Right lobe of liver (tissue), 6 donors: Measurements from ENCODE around the gene ULK2. TPM values are rescaled to one million over a fixed set of nuclear protein-coding genes. Genes with fewer than 3 reads are reported as not detected.

ENCODE experiments used
- ATAC-seq, 4 donors: fragments of 200-7000 bp; cut with Tn5 transposase; one replicate each; pipeline ENCODE4 v1.9.1; 2020; ENCODE audit warnings: mild to moderate bottlenecking in 4 of 4, moderate library complexity in 4 of 4
- DNase-seq, 3 donors: peaks; one replicate each; pipeline ENCODE4 v3.0.0-alpha.2; 2020
- H3K27ac ChIP-seq, 3 donors: fragments of 200-600 bp; one replicate each; pipeline ENCODE4 v1.8.0; 2022
- H3K27me3 ChIP-seq, 2 donors: fragments of 200-600 bp; one replicate each; pipeline ENCODE4 v1.8.0; 2022
- H3K36me3 ChIP-seq, 4 donors: fragments of 200-600 bp; sonication (generic) in 1 of 4; one replicate each; pipeline versions ENCODE4 v1.5.1 to v1.8.0; 2017 to 2022; ENCODE audit warnings: control low read depth in 1 of 4
- H3K4me1 ChIP-seq, 4 donors: fragments of 200-600 bp; sonication (generic) in 1 of 4; one replicate each; pipeline versions ENCODE4 v1.5.1 to v1.8.0; 2017 to 2022; ENCODE audit warnings: control low read depth in 1 of 4
- H3K4me3 ChIP-seq, 3 donors: fragments of 200-600 bp; one replicate each; pipeline ENCODE4 v1.8.0; 2022
- H3K9me3 ChIP-seq, 4 donors: fragments of 200-600 bp; sonication (generic) in 1 of 4; one replicate each; pipeline versions ENCODE4 v1.5.1 to v1.8.0; 2017 to 2022; ENCODE audit warnings: control low read depth in 1 of 4
- POLR2A ChIP-seq: fragments of 450-650 bp; IDR thresholded peaks from one replicate; pipeline ENCODE4 v1.6.1; 2017; ENCODE audit warnings: antibody characterized with exemption, mild to moderate bottlenecking
- WGBS: methylation state at CpG from one replicate; pipeline ENCODE4 v1.1.6; 2018; ENCODE audit warnings: low coverage, low lambda C conversion rate; ENCODE audit not compliant: insufficient coverage; ENCODE audit errors: missing lambda C conversion rate; 5-methylcytosine and 5-hydroxymethylcytosine counted together
- intact Hi-C, 2 donors: fragments of 100-400 bp; cut with DNase I; formaldehyde crosslinking; loops; one replicate each; pipeline versions ENCODE4 v1.11.2 to v1.14.1; 2022
- small RNA-seq, 2 experiments: library from RNA; depleted of rRNA; stranded (forward); fragments of <200 nt; gene quantifications; one replicate each; pipeline ENCODE3, GENCODE V24; 2016
- total RNA-seq, 6 experiments: library from RNA; depleted of rRNA in 2 of 6; stranded (reverse); fragments of >200 nt in 2 of 6; fragmentation: NEBNext Ultra II Directional in 3 of 6; extraction: Animal tissue kit (Norgen Biotek cat#: 25700) in 3 of 6; gene quantifications; one replicate each; pipeline versions ENCODE4 v1.1.0 to v1.2.4, GENCODE V29; 2016 to 2023
- TF ChIP-seq, protein P1 (sequence below), 4 donors: fragments of 200-600 bp in 3 of 4; fragments of 450-650 bp in 1 of 4; IDR thresholded peaks; one replicate each; pipeline versions ENCODE4 v1.5.1 to v1.8.0; 2016 to 2022; ENCODE audit warnings: antibody characterized with exemption in 4 of 4, mild to moderate bottlenecking in 2 of 4
- donor health status: DM: no; HTN: yes; CAD: no.
- donor health status: DM: no; HTN: no; CAD: no.
- donor health status: DM: no; HTN: no; CAD: no.
- donor health status: DM: no; HTN: yes; CAD: no.
- donor health status: DM: no; HTN: yes; CAD: no.

ULK2 gene
- total RNA-seq, 6 experiments from 2014 or later: 3.5 to 6.1 (median 4.8) TPM

DNA sequence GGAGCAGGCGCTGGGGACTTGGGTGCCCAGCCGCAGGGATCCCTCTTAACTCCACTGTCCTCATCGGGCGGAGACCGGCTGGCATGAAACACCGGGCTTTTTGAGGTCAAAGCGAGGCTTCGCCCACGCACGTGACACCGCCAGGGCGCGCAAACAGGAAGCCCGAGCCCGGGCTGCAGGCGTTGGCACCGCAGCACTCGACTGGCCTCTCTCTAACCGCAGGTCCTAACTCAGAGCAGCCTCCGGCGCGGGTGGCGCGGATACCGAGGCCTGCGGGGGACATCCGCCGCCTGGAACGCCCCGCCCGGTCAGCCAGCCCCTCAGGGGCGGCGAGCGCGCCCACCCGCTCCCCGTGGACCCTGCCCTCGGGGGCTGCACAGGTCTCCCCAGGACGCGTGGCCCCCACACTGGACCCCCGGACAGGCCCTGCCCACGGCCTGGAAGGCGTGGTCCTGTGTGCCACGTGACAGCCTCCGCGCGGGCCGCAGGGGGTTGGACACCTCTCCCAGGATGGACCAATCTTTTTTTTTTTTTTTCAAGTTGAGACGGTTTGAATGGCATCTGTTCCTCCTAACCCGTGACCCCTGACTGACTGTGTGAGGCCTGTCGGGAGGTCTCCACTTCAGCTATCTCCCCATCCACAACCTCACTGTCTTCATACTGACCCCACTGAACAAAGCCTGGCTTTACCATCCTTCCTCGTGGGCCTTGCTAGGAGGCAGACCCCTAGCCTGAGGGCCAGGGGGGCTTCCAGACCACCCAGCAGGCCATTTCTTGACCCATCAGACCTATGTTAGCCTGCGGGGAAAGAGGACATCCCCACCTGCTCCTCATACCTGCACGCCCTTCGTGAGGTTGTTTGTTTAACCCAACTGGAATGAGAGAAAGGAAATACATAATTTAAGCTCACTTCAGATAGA lies 143.0 kb downstream of the ULK2 start:
- Histone ChIP-seq H3K9me3 (no peaks in the 10 kb centered on the region), H3K4me3 (peak overlapping the region; percentile 6 to 49 (median 32)), H3K27ac (peak overlapping the region in 2 of 3 donors; percentile 52 to 67), H3K36me3 (no peaks in the 10 kb centered on the region), H3K4me1 (peaks cover 0 to 48% (median 17%) of the 10 kb centered on the region in 4 donors), H3K27me3 (no peaks in the 10 kb centered on the region)
- 76% methylated on average over 15 of the region's 55 CpGs for WGBS
- DNase-seq (peak; percentile 73 to 88 (median 83)), ATAC-seq (peak; percentile 37 to 66 (median 56))
- intact Hi-C loops: no loop called here
- TF ChIP-seq, protein P1, sequence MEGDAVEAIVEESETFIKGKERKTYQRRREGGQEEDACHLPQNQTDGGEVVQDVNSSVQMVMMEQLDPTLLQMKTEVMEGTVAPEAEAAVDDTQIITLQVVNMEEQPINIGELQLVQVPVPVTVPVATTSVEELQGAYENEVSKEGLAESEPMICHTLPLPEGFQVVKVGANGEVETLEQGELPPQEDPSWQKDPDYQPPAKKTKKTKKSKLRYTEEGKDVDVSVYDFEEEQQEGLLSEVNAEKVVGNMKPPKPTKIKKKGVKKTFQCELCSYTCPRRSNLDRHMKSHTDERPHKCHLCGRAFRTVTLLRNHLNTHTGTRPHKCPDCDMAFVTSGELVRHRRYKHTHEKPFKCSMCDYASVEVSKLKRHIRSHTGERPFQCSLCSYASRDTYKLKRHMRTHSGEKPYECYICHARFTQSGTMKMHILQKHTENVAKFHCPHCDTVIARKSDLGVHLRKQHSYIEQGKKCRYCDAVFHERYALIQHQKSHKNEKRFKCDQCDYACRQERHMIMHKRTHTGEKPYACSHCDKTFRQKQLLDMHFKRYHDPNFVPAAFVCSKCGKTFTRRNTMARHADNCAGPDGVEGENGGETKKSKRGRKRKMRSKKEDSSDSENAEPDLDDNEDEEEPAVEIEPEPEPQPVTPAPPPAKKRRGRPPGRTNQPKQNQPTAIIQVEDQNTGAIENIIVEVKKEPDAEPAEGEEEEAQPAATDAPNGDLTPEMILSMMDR (IDR thresholded peaks at IDR 0.05): no peak
- no peak for TF ChIP-seq POLR2A

DNA sequence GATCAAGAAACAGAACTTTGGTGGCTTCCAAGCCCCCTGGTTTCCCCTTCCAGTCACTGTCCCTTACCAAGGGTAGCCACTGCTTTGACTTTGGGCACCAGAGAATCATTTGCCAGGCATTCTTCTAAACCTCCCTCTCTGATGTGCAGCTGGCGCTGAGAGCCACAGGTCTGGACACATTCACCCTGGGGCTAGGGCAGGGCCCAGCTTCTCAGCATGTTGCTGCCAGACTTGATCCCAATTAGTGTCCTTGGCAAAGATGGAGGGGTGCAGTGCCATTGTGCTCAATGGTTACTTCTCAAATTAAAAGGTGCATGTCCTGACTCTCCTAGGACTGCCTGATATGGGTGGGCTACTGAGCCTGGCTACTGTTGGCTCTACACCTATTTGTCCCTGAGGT lies 143.8 kb downstream of the ULK2 start:
- intact Hi-C loops: no loop called here

More for the DNA sequence above, 143.8 kb downstream of the ULK2 start:
- TF ChIP-seq POLR2A: no peak
- TF ChIP-seq, protein P1 (IDR thresholded peaks at IDR 0.05): no peak
- Histone ChIP-seq H3K9me3 (no peaks in the 10 kb centered on the region), H3K4me3 (peak overlapping the region in 1 of 3 donors; percentile 49), H3K27ac (peak overlapping the region in 2 of 3 donors; percentile 52 to 67), H3K27me3 (no peaks in the 10 kb centered on the region), H3K36me3 (no peaks in the 10 kb centered on the region), H3K4me1 (peaks cover 0 to 48% (median 17%) of the 10 kb centered on the region in 4 donors)
- WGBS: no CpG with 5 or more reads among the region's 1 CpG
- ATAC-seq: no peak
- DNase-seq: no peak

Small RNAs within 50 kb of the gene (small RNA-seq; reads per million reads assigned to genes)
- 0 reads per million in 2 experiments for gene AC015726.2

Other genes with a start within 250 kb of the ULK2 start
- gene ALDH3A2, start 219.2 kb downstream of the ULK2 start, total RNA-seq: 100 to 1,000 TPM; 102 to 264 (median 182) TPM
- gene SLC47A2, start 151.4 kb downstream of the ULK2 start, total RNA-seq: not detected
- 10 to 100 TPM in 2 of 6 experiments, 1 to 10 TPM in 2, under 1 TPM in 2; 0.26 to 13.8 (median 1.7) TPM for gene ALDH3A1, start 119.6 kb downstream of the ULK2 start, total RNA-seq
- 10 to 100 TPM in 3 of 6 experiments, 1 to 10 TPM in 3; 8.6 to 13.1 (median 10.6) TPM for gene AKAP10, start 109.9 kb upstream of the ULK2 start, total RNA-seq
- gene SPECC1, start 141.4 kb upstream of the ULK2 start, total RNA-seq: 1 to 10 TPM in 5 of 6 experiments, under 1 TPM in 1; 0.81 to 5.0 (median 2.8) TPM